ENCODE results near the gene PITPNC1.

DNA sequence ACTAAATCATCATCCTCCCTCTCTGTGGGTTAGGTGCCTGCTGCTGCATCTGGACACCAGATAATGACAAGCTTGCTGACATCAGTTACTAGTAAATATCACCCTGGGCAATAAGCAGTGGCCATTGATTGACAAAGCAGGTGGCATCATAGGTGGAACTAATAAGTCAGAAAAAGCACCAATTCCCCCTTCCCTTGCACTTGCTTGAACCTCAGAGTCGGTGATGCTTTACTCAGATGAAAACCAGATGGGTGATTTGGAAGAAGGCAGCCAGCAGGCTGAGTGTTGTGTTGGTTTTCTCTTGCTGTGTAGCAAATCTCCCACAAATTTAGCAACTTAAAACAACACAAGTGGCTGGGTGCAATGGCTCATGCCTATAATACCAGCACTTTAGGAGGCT, 193.7 kb downstream of the PITPNC1 start:
- TF ChIP-seq, protein P1, sequence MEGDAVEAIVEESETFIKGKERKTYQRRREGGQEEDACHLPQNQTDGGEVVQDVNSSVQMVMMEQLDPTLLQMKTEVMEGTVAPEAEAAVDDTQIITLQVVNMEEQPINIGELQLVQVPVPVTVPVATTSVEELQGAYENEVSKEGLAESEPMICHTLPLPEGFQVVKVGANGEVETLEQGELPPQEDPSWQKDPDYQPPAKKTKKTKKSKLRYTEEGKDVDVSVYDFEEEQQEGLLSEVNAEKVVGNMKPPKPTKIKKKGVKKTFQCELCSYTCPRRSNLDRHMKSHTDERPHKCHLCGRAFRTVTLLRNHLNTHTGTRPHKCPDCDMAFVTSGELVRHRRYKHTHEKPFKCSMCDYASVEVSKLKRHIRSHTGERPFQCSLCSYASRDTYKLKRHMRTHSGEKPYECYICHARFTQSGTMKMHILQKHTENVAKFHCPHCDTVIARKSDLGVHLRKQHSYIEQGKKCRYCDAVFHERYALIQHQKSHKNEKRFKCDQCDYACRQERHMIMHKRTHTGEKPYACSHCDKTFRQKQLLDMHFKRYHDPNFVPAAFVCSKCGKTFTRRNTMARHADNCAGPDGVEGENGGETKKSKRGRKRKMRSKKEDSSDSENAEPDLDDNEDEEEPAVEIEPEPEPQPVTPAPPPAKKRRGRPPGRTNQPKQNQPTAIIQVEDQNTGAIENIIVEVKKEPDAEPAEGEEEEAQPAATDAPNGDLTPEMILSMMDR (IDR thresholded peaks at IDR 0.05), result no peak
- TF ChIP-seq POLR2A (IDR thresholded peaks at IDR 0.05; ENCODE audit: low read depth), result no peak

Data from esophagus muscularis mucosa (tissue), 3 donors.